ENCODE measurements around the gene SULT4A1.

Gene SULT4A1

DNA sequence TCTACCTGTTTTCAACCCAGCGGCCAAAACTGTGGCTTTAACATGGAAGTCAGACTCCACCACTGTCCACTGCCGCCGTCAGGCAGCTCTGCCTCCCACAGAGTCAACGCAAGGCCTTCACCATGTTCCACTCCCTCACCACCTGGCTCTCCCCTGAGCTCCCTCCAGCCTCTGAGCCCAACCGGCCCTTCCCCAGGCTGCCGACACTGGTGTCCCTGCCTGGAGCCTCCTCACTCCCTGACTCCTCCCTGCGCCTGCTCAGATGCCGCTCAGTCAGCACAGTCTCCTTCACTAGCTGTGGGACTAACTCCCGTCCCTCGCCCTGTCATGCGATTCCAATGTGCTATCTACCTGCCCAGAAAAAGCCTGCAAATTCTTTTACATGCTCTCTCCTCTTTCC is 16.3 kb downstream of the SULT4A1 start:
- no peak overlapping the region for H3K4me3 ChIP-seq (ENCODE audit: low read length)
- TF ChIP-seq, protein P1, sequence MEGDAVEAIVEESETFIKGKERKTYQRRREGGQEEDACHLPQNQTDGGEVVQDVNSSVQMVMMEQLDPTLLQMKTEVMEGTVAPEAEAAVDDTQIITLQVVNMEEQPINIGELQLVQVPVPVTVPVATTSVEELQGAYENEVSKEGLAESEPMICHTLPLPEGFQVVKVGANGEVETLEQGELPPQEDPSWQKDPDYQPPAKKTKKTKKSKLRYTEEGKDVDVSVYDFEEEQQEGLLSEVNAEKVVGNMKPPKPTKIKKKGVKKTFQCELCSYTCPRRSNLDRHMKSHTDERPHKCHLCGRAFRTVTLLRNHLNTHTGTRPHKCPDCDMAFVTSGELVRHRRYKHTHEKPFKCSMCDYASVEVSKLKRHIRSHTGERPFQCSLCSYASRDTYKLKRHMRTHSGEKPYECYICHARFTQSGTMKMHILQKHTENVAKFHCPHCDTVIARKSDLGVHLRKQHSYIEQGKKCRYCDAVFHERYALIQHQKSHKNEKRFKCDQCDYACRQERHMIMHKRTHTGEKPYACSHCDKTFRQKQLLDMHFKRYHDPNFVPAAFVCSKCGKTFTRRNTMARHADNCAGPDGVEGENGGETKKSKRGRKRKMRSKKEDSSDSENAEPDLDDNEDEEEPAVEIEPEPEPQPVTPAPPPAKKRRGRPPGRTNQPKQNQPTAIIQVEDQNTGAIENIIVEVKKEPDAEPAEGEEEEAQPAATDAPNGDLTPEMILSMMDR (conservative IDR thresholded peaks at IDR 0.05; ENCODE audit: low read depth, low read length) = no peak
- DNase-seq (ENCODE audit: low read depth) = no peak

DNA sequence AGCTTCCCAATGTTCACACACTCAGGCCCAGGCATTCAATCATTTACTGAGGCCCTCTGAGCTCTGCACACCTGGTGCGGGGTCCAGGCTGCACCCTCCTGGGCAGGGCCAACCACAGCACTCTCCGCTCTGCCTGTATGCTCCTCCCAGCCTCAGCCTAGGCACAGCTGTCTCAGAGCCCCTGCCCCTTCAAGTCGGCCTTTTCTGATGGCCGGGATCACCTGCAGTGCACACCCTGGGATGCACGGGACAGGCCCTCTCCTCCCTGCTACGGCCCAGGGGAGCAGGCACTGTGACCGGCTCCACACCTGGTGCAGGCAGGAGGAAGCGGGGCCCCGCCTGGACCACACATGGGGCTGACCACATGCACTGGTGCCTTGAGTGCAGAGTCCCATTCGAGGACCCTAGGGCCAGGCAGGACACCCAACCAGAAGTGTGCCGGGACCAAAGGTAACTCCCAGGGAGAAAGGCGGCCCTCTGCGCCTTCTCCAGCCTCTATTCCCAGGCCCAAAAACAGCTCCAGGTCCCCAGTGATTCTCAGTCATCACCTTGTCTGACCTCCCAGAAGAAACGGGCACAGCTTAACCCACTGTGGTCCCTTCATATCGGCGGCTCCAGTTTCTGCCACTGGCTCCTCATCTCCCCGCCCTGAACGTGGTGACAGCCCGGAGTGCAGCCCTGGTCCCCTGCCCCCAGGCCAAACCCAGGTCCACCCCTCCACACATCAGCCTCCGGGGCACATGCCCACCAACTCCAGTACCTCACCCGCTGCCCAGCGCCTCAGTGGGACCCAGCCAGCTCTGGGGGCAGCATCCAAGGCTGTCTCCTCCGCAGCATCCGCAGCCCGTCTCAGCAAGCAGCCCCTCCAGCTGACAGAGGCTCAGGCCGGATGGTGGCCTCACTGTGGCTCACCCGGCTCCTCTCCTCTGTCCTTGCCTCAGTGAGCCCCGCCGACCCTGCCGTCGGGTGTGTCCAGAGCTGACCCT is 17.5 kb downstream of the SULT4A1 start:
- no peak for DNase-seq (ENCODE audit: low read depth)
- H3K4me3 ChIP-seq (ENCODE audit: low read length) = no peak overlapping the region
- TF ChIP-seq, protein P1 (conservative IDR thresholded peaks at IDR 0.05; ENCODE audit: low read depth, low read length) = no peak

DNA sequence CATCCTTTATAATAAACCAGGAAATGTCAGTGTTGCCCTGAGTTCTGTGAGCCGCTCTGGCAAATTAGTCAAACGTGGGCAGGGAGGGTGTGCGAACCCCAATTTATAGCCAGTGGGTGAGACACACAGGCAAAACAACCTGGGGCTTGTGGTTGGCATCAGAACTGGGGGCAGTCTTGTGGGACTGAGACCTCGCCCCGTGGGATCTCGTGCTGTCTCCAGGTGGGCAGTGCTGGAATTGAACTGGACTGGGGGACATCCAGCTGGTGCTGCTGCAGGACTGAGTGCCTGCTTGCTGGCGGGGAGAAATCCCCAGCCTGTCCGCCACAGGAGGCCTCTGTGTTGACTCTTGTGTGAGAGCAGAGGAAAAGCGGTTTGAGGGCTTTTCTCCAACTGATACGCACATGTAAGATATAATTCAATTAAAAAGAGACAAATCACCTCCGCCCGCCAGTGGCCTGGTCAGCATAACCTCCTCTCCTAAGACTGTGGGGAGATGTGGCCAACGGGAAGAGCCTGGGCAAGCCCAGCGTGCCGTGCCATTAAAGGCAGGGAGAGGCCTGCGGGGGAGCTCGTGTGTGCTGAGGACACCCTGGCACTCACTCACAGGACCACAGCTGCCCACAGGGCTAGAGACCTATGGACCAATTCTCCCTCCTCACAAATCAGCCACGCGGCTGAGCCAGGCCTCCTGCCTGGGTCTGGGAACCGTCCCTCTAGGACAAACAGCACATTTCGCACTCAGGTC is 18.4 kb downstream of the SULT4A1 start:
- TF ChIP-seq, protein P1 (conservative IDR thresholded peaks at IDR 0.05; ENCODE audit: low read depth, low read length) = no peak
- H3K4me3 ChIP-seq (ENCODE audit: low read length) = no peak overlapping the region
- DNase-seq (ENCODE audit: low read depth) = no peak

DNA sequence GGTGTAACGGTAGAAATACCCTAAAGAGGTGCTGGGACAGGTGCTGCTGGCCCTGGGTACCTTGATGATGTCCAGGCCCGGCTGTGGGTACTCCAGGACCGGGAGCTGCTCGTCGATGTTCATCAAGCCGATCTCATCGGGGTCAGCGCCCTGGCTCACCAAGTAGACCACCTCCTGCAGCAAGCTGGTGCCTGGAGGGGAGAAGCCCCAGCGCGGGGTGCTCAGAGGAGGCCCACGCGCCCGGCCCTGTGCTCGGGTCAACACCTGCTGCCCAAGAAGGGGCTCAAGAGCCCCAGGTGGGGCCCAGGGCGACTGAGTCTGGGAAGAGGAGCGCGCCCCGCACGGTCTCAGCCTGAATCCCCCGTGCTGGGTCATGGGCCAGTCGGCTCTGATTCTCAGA is 20.6 kb downstream of the SULT4A1 start:
- H3K4me3 ChIP-seq (ENCODE audit: low read length) = no peak overlapping the region
- TF ChIP-seq, protein P1 (conservative IDR thresholded peaks at IDR 0.05; ENCODE audit: low read depth, low read length) = no peak
- no peak for DNase-seq (ENCODE audit: low read depth)

DNA sequence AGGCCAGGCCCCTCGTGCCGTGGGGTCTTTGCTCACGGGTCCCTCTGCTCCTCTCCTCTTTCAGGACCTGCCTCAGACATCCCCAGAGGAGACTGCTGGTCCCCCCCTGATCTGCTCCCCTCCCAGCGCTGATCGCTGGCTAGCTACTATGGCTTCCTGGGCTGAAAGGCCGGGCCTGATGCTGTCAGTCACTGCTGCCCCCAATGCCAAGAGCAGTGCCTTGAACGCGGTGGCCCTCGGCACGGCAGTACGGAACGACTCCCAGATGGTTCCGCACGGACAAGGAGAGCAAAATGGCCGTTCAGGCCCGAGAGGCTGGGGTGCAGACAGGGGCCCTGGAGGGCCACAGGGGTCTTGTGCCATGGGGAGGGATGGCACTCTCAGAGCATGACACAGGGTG is 21.5 kb downstream of the SULT4A1 start:
- DNase-seq (ENCODE audit: low read depth) = no peak
- H3K4me3 ChIP-seq (ENCODE audit: low read length) = no peak overlapping the region
- TF ChIP-seq, protein P1 (conservative IDR thresholded peaks at IDR 0.05; ENCODE audit: low read depth, low read length) = no peak

DNA sequence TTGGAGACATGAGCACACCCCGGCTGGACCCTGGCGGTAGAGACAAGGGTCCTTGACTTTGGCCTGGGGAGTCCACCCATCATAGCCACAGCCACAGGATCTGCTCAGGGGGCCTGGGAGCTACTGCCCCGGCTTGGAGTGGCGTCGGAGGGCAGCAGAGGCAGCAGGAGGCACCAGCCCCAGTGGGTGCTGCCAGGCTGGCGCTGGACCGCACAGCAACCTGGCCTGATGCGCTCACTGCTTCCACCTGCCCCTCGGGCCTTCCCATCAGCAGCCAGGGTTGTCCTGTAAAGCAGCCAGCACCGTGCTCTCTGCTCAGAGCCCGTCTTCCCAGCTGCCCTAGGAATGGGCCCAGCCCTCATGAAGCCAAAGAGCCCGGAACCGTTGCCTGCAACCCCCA is 21.9 kb downstream of the SULT4A1 start:
- no peak for DNase-seq (ENCODE audit: low read depth)
- no peak overlapping the region for H3K4me3 ChIP-seq (ENCODE audit: low read length)
- TF ChIP-seq, protein P1 (conservative IDR thresholded peaks at IDR 0.05; ENCODE audit: low read depth, low read length) = no peak
